Measurements from ENCODE around the gene TCF7L2.

DNA sequence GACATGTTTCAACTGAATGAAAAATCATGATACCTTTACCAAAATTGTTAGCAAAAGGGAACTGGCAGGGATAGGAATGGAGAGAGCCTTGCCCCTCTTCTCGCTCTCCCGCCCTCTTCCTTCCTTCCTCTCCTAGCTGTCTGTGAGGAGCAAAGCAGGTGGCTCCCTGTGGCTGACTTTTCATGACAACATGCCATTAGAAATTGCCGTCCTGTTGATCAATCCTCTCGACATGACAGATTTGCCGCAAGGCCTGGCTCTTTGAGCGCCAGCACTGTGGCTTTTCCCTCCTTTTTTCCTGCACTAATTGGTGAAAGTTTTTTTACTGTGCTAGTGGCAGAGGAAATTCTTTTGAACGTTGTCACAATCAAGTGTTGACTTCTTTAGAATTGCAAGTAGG is 171.1 kb downstream of the TCF7L2 start:
- TF ChIP-seq, protein P1, sequence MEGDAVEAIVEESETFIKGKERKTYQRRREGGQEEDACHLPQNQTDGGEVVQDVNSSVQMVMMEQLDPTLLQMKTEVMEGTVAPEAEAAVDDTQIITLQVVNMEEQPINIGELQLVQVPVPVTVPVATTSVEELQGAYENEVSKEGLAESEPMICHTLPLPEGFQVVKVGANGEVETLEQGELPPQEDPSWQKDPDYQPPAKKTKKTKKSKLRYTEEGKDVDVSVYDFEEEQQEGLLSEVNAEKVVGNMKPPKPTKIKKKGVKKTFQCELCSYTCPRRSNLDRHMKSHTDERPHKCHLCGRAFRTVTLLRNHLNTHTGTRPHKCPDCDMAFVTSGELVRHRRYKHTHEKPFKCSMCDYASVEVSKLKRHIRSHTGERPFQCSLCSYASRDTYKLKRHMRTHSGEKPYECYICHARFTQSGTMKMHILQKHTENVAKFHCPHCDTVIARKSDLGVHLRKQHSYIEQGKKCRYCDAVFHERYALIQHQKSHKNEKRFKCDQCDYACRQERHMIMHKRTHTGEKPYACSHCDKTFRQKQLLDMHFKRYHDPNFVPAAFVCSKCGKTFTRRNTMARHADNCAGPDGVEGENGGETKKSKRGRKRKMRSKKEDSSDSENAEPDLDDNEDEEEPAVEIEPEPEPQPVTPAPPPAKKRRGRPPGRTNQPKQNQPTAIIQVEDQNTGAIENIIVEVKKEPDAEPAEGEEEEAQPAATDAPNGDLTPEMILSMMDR (conservative IDR thresholded peaks at IDR 0.05; ENCODE audit: low read length), result no peak
- TF ChIP-seq EZH2phosphoT487 (IDR thresholded peaks at IDR 0.05; ENCODE audit: borderline replicate concordance, low read depth, low read length), result no peak
